Measurements from ENCODE around the gene SCAF4.

SCAF4 gene

GRCh38 chr21:31711745-31712285 is 20.1 kb downstream of the SCAF4 start:
- no peak for DNase-seq

GRCh38 chr21:31711326-31711725 is 20.6 kb downstream of the SCAF4 start:
- DNase-seq: no peak

- no peak for DNase-seq
Measured at GRCh38 chr21:31710586-31710985, 21.3 kb downstream of the SCAF4 start.

GRCh38 chr21:31708541-31708940 is 23.4 kb downstream of the SCAF4 start:
- DNase-seq: no peak

- no peak for DNase-seq
Measured at GRCh38 chr21:31707499-31707898, 24.4 kb downstream of the SCAF4 start.

GRCh38 chr21:31706562-31706961 is 25.4 kb downstream of the SCAF4 start:
- DNase-seq: no peak

- no peak for DNase-seq
Measured at GRCh38 chr21:31700040-31700439, 31.9 kb downstream of the SCAF4 start.

GRCh38 chr21:31698461-31698860 is 33.5 kb downstream of the SCAF4 start:
- no peak for DNase-seq

- no peak for DNase-seq
Measured at GRCh38 chr21:31696424-31696823, 35.5 kb downstream of the SCAF4 start.

- no peak for DNase-seq
Measured at GRCh38 chr21:31693222-31693621, 38.7 kb downstream of the SCAF4 start.

GRCh38 chr21:31688603-31689368 is 43.1 kb downstream of the SCAF4 start:
- no peak for DNase-seq

- DNase-seq: no peak
Measured at GRCh38 chr21:31687108-31687507, 44.8 kb downstream of the SCAF4 start.

GRCh38 chr21:31686272-31686915 is 45.5 kb downstream of the SCAF4 start:
- no peak for DNase-seq

- no peak for DNase-seq
Measured at GRCh38 chr21:31684918-31685317, 47.0 kb downstream of the SCAF4 start.

GRCh38 chr21:31683029-31683428 is 48.9 kb downstream of the SCAF4 start:
- no peak for DNase-seq

- DNase-seq: no peak
Measured at GRCh38 chr21:31682620-31683019, 49.3 kb downstream of the SCAF4 start.

- DNase-seq: no peak
Measured at GRCh38 chr21:31678478-31678877, 53.4 kb downstream of the SCAF4 start.

- DNase-seq: no peak
Measured at GRCh38 chr21:31677047-31677446, 54.9 kb downstream of the SCAF4 start.

- DNase-seq: no peak
Measured at GRCh38 chr21:31675960-31676359, 56.0 kb downstream of the SCAF4 start.

GRCh38 chr21:31675318-31675717 is 56.6 kb downstream of the SCAF4 start:
- DNase-seq: no peak

- no peak for DNase-seq
Measured at GRCh38 chr21:31673321-31673912, 58.5 kb downstream of the SCAF4 start.

GRCh38 chr21:31671931-31672330 is 60.0 kb downstream of the SCAF4 start:
- DNase-seq: no peak

- DNase-seq: no peak
Measured at GRCh38 chr21:31671146-31671716, 60.7 kb downstream of the SCAF4 start.

- no peak for DNase-seq
Measured at GRCh38 chr21:31670070-31670469, 61.8 kb downstream of the SCAF4 start.
